ENCODE results near the gene ZMYM2.
"Not testable (repeated sequence)": the region's sequence is repeated elsewhere in the genome, so short reads cannot be mapped to it uniquely, and the experiment has no call there.

The ZMYM2 gene

GRCh38 chr13:19984430-19985218 lies 26.1 kb downstream of the ZMYM2 start:
- no peak for DNase-seq

- DNase-seq: no peak
Measured at GRCh38 chr13:19985219-19985556, 26.7 kb downstream of the ZMYM2 start.

- DNase-seq: no peak
Measured at GRCh38 chr13:19991531-19991930, 33.0 kb downstream of the ZMYM2 start.

GRCh38 chr13:19993024-19993423 lies 34.5 kb downstream of the ZMYM2 start:
- no peak for DNase-seq

- DNase-seq: no peak
Measured at GRCh38 chr13:19998960-19999359, 40.4 kb downstream of the ZMYM2 start.

- DNase-seq: no peak
Measured at GRCh38 chr13:20000062-20000552, 41.6 kb downstream of the ZMYM2 start.

GRCh38 chr13:20001366-20002190 lies 43.1 kb downstream of the ZMYM2 start:
- DNase-seq: no peak

GRCh38 chr13:20002787-20003186 lies 44.3 kb downstream of the ZMYM2 start:
- no peak for DNase-seq

- no peak for DNase-seq
Measured at GRCh38 chr13:20006206-20006605, 47.7 kb downstream of the ZMYM2 start.

- no peak for DNase-seq
Measured at GRCh38 chr13:20015763-20016162, 57.2 kb downstream of the ZMYM2 start.

- no peak for DNase-seq
Measured at GRCh38 chr13:20016649-20017364, 58.3 kb downstream of the ZMYM2 start.

- no peak for DNase-seq
Measured at GRCh38 chr13:20017365-20017711, 58.8 kb downstream of the ZMYM2 start.

- no peak for DNase-seq
Measured at GRCh38 chr13:20019043-20019442, 60.5 kb downstream of the ZMYM2 start.

GRCh38 chr13:20024702-20025101 lies 66.2 kb downstream of the ZMYM2 start:
- no peak for DNase-seq

- no peak for DNase-seq
Measured at GRCh38 chr13:20028953-20029352, 70.4 kb downstream of the ZMYM2 start.

- no peak for DNase-seq
Measured at GRCh38 chr13:20033486-20033885, 75.0 kb downstream of the ZMYM2 start.

GRCh38 chr13:20035130-20035529 lies 76.6 kb downstream of the ZMYM2 start:
- DNase-seq: no peak

- no peak for DNase-seq
Measured at GRCh38 chr13:20037908-20038307, 79.4 kb downstream of the ZMYM2 start.

GRCh38 chr13:20042603-20043002 lies 84.1 kb downstream of the ZMYM2 start:
- DNase-seq: not testable (repeated sequence)

- DNase-seq: no peak
Measured at GRCh38 chr13:20043207-20043925, 84.8 kb downstream of the ZMYM2 start.

- DNase-seq: no peak
Measured at GRCh38 chr13:20044086-20044485, 85.6 kb downstream of the ZMYM2 start.

- no peak for DNase-seq
Measured at GRCh38 chr13:20045950-20046548, 87.5 kb downstream of the ZMYM2 start.

Data from right forelimb (tissue), 1 donor.